NAMALWA (cell line): Measurements from ENCODE around the gene METTL25.

Source experiments
- DNase-seq: peaks from one replicate; pipeline ENCODE4 v3.0.0-alpha.2; 2015; ENCODE audit warnings: low spot score

METTL25 gene

DNA sequence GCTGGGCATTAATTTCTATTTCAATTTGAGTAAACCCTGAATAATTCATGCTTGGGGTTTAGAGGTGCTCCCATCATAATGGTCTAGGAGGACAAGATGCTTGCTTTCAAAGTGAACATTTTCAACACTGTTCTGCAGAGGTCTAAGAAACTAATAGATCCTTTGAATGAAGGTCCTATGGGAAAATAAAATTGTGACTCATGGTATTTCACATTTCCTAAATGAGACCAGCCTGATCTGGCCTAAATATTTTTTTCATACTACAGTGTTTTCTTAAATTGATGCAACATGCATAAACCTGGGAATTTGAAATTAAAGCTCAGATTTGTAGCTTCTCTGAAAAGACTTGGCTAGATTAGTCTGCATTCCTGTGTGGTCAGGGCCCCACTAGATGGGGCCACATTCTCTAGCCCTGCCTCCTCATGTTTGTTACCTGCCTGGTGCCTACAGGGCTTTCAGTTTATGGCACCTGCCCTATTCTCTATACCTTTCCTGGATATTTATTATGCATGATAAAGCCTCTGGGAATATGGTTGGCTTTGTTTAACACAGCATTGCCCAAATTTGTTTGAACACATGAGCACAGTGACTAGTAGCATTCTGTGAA is 112.7 kb downstream of the METTL25 start:
- DNase-seq: no peak

DNA sequence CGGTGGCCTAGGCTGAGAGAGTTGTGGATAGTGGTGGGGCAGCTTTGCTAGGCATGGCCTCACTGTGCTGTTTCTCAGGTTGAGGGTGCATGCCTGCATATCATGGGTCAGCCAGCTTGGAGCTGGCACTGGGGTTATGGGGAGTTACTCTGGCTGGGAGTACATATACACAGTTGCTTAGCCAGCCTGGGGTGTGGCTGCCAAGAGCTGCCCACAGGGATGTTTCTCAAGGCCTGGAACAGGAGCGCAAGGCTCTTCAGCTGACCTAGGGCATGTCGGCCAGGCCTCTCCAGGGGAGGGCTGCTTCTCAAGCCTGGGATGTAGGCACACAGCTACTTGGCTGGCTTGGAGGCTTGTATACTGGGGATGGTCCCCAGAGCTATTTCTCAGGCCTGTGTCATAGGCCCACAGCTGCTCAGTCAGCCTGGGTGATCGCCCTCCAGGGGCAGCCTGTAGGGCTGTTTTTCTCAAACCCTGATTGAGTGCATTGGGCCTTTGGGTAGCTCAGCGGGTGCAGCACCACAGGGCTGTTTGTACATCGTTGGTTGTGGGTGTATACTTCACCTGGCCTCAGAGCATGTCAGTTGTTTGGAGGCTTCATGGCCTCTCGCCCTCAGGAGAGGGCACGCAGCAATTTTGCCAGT is 114.9 kb downstream of the METTL25 start:
- DNase-seq: no peak

DNA sequence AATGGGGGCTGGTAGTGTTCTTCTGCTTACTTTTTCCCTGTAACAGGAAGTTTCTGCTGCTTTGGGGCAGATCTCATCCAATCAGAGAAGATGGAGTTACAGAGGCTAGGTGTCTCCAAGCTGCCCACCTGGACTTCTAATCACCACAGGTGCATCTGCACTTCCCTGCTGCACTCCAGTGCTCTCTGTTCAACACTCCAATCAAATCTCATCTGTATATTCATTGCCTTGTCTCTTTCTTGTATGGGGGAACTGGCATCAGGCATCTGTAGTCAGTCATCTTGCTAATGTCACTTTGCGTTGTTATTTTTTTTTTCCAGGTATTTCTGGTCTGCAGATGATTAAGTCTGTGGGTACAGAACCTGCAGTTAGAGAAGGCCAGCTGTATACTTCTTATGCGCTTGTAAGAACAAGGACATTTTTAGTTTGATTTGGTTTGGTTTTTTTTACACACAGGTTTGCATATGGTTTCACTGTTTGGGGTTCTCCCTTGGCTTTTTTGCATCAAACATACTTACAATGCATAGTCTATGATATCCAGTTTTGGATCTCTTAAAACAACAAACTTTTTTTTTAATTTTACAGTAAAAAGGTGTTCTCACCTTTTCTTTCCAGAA is 116.0 kb downstream of the METTL25 start:
- DNase-seq: no peak

DNA sequence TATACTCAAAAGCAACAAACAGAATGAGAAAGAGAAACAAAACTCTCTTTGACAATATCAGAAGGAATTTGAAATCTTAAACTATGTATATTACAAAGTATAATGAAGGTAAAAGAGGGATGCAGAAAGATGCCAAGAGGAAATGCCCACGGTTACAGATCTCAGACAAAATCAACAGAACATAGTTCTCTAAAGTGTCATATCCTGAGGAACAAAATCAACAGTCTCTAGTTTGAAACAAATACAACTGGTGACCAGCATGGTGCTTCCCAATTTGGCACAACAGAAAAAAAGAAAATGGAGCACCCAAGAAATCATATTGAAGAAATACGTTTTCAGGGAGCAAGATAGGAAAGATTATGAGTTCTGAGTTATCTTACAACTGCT is 116.5 kb downstream of the METTL25 start:
- no peak for DNase-seq

DNA sequence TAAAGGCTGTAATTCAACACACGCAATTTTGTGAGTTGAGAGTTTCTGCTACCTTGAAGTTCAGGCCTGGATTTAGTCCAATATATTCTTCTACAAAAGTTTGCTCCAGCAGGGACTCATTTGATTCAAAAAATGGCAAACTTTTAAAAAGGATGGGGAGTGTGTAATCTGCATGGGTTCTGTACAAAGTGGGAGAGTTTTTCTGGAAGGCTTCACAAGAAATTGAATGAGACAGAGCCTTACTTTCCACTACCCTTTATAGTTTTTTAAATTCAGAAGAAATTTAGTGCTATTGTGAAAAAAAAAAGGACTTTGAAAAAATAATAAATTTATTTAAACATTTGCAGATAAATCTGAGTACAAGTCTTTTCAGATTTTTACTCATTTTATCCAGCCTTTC is 116.9 kb downstream of the METTL25 start:
- DNase-seq: no peak

DNA sequence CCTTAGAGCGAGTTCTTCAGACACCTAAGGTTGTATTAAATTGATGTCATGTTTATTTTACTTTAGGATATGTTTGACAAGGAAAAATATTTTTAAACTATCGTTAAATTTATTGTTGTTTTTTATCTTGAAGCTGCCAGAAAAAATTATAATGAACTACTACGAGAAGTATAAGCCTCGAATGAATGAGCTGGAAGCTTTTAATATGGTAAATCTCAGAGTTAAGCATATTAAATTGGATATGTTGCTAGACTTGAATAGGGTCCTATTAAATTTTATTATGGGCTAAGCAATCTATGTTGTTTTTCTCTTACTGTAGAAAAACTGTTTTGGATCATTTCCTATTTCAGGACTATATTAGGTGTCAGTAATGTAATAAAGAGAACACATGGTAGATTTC is 118.2 kb downstream of the METTL25 start:
- no peak for DNase-seq

DNA sequence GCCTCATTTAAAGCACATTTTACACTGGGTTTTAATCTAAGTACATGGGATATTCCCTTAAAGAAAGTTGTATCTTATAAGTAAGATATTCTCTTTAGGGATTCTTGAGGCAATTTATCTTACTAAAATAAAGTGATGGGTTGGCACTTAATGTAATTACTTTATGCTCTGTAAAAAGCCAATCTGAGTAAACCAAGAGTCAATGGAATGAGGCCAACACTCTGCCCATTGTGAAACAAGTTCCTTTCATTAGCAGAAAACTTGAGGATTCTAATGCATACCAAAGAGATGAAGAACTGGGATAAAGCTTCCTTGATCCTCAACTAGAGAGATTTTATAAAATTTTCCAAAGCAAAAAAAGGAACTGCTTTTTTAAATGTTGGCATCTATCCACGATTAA is 121.2 kb downstream of the METTL25 start:
- no peak for DNase-seq

DNA sequence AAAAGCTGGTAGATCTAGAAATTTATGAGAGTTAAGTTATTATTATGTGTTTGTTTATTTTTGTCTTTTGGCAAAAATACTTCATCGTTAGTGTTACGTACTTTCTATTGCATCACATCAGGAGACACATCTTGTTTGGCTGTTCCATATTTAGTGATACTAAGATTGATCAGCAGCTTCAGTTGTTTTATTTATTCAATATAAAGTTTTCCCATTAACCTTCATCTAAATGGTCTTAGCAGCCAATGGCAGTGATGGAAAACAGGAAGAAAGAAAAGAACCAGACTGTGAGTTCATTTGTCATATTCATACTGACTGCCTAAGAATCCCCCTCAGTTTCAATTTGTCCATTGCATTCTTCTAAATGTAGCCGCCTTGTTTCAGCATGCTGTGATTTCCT is 122.3 kb downstream of the METTL25 start:
- no peak for DNase-seq

DNA sequence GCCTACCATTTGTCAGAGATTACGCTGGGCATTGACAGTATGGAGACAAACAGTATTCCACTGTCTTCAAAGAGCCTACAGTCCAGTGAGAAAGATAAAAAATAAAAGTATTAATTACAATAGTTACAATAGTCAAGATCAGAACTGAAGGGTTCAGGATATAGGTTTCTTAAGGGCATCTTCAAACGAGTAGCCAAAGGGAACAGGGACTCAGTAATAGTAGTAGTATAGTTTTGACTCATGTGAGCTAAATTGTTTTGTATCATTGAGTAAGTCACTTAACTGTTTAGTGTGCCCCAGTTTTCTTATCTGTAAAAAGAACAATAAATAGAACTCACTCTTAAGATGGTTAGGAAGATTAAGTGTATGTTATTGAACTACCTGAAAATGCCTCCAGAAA is 123.6 kb downstream of the METTL25 start:
- no peak for DNase-seq

DNA sequence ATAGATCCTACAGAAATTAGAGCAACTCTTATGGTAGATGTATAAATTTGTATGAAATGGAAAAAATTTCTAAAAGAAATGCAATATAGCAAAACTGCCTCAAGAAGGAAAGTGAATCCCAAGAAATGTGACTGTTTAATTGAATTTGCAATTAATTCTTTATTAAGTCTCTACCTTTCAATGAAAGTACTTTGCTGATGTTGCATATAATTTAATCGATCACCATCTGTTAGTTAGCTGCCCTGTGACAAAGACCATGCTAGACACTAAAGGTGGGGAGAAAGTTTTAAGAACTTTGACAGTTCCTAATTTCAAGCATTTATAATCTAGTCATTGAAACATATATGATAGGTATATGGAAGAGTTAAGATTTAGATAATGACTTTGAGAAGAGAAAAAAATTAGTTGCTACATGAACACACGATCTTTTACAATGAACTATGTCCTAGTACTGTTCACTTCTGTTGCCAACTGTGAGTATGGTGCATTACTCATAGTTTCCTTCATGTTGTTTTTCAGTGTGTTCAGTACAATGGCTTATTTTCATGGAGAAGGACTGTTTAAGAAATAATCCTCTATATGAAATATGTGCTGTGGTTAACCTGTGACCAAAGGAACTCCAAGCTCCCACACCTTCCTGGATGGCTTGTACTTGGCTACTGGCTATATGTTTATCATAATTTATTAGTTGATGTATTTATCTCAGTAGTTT is 128.4 kb downstream of the METTL25 start:
- DNase-seq: no peak

DNA sequence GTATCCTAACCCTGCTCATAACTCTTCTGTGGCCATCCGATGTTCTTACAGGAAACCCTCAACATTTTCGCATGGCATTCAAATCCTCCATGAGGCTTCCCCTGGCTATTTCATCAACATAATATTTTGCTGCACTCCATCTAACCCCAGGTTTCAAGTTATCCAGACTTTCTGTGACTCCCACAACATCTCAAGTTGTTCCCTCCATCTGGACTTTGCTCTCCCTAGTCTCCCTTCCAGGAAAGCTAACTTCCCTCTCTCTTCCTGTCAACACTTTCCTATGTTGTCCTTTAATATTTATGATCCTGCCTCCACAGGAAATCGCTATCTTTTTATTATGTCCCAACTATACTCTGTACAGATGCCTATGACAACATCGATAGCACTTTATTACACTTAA is 146.1 kb downstream of the METTL25 start:
- no peak for DNase-seq

DNA sequence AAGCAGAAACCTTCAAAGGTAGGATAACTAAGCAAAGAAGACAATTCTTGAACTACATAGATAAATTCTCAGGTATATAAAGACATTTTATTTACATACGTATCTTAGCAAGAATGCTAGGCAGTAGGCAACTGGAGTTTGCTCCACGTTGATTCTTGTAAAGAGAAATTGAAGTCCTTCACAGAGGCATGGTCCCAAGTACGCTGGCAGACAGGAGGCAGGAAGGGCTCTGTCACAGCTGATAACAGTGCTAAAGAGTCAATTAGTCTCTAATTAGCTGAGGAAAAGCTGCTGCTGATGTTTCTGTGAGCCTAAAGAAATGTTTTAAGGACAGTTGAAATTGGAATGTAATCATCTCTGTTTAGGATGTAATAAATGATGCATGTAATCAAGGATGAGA is 146.8 kb downstream of the METTL25 start:
- DNase-seq: no peak

DNA sequence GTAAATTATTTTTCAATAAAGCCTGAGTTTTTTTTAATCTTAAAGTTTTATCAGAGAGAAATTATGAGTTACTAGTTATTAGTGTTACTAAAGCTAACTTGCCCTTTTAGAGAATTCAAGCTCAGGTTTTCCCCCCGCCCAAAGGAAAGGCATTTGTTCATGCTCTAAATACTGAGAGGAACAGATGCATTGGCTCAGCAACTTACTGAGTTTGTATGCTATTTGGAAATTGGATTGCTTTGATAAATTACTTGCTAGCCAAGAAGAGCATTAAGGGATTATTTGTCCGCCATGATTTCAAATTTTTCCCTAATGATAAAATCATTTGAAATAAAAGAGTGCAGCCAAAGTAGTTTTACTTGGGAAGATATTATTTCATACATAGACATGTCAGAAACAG is 149.4 kb downstream of the METTL25 start:
- no peak for DNase-seq

DNA sequence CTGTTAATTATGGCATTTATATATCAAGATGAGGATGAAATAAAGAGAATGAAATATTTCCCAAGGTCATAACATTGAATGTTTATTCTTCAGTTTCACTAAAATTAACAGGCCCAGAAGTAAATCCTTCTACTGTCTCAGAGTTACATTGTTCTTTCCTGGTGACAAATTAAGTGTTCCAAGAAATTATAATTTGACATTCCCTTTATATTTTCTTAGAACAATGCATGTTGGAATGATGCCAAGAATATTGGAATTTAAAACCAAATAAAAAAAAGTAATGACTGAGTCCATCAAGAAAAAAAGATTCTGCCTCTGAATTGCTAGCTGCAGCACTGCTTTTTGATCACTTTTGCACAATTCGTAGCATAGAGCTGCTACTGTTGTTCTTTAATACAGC is 152.1 kb downstream of the METTL25 start:
- no peak for DNase-seq

DNA sequence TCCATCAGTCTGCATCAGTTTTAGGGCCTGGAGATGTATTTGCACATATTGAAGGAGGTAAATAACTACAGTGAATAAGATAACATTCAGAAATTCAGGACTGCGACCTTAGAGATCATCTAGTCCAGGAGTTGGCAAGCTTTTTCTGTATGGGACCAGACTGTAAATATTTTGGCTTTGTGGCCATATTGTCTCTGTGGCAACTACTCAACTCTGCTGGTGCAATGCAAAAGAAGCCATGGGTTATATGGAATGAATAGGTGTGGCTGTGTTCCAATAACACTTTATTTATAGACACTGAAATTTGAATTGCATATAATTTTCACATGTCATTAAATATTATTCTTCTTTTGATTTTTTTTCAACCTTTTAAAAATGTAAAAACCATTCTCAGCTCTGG is 156.6 kb downstream of the METTL25 start:
- DNase-seq: no peak

DNA sequence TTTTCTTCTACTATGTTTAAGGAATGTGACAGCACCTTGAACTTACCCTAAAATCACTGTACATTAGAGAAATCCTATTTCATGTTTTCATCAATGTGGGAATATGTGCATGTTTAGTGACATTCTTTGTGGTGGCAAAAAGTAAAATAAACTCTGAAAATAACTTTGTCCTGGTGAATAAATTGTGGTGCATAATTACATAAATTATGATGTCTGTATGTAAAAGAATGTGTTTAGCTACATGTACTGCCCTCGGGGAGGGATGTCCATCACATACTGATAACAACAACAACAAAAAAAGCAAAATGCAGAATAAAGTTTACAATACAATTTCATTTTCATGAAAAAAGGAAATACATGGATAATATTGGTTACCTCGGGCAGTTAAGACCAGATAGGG is 157.3 kb downstream of the METTL25 start:
- no peak for DNase-seq

DNA sequence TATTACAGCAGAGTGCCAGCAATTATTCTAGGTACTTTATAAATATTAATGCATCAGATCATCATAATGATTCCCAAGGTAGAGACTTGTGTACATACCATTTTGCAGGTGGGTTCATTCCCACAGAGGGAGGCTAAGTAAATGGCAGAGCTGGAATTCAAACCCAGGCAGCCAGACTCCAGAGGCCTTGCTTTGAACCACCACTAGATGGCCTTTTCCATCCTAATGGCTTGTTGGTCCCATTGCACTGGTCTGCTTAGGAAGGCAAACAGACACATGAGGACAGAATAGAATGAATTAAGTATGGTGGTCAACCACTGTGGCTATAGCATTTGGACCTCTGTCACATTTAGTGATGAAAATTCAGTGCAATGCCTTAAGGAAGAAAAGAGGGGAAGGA is 158.7 kb downstream of the METTL25 start:
- DNase-seq: peak; percentile 59

DNA sequence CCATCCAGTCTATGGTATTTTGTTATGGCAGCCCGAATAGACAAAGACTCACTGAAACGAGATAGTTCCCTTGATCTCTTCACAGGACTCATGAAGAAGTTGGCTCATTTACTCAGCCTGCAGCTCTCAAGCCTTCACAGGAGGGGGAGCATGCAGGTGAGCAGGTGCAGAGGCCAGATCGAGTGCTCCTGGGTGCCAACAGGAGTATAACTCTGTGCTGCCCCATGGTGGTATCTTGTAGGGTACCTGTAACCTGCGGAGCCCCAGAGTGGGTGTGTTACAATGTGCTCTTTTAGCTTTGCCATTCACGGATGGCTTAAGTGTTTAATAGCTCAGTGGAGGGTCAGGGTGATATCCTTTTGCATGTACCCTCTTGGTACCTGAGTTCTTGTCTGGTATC is 159.5 kb downstream of the METTL25 start:
- DNase-seq: no peak

DNA sequence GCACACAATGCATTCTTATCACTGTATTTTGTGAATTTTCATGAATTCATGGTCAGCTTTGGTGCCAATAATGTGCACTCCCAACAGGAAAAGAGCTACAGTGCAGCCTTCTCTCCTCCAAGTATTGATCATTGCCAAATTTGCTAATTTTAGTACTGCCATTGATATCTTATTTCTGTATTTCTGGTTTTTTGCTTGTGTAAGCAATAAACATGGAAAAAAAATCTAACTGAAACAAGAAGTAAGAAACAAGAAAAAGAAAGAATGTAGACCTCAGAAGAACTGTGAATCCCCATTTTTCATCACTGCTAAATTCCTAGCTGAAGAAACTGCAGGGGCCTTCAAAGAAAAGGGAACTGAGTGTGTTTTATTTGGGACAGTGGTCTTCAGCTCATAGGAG is 161.2 kb downstream of the METTL25 start:
- DNase-seq: no peak

DNA sequence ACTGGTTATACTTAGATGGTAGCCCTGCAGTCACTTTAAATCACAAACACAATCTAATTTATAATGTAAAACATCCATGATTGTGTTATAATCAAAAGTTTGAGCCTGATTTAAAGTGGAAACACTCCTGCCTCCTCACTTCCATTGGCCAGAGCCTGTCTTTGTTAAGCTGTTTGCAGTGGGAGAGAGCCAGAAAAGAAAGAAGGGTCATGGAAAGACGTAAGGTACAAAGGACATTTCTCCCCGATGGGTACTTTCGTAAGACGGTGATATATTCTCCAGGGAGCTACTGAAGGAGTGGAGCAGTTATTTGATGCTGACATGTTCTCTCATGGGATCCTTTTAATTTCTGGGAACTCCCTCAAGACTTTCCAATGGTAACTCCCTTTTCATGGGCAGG is 164.0 kb downstream of the METTL25 start:
- DNase-seq: no peak

DNA sequence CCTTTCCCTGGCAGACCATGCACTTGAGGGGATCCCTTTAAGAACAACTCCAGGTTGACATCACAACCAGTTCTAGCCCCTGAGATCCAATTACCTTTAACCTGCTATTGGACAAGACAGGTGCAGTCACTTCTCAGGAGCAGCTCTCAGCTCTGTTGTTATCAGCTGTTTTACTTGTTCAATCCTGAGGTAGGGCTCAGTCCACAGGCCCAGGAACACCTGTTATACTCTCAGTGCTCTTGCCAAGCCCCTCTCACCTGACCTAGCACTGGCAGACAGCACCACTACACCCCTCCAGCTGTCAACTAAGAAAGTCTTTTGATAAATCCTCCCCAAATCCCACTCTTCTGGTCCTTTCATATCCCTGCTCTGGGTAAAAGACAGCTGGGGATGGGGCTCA is 164.4 kb downstream of the METTL25 start:
- no peak for DNase-seq

DNA sequence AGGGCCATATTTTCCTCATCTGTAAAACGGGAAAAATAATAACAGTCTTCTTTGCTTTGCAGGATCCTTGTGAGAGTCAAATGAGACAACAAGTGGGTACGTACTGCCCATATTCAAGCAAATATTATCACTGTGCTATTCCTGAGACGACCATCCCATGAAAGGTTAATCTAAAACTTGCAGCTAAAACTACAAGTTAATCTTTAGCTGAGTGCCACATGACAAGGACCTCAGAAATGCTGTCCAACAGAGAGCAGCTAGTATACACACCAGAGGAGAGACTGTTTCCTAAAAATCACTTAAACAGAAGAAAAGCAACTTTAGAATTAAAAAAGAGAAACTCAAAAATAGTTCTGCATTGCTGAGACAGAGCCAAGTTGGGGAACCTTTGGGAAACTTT is 165.7 kb downstream of the METTL25 start:
- no peak for DNase-seq

DNA sequence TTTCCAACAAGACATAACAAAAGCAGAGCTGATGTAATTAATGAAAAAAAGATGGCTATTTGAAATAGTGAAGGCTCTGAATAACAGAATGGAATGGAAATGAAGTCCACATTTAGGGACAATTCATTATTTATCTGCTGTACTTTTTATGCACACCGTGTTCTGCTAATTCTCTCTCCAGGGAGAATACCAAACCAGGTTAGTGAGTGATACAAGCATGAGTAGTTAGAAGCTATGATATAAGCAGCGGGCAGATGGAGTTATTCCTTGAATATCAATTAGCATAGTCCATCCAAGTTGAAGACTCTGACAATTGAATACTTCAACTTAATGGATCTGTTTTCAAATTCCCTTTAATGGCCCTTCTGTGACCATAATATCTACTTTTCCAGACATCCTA is 166.3 kb downstream of the METTL25 start:
- DNase-seq: no peak
